GM23248 (cell line): ENCODE results near the gene WDR74. TPM values are rescaled to one million over a fixed set of nuclear protein-coding genes. Genes with fewer than 3 reads are reported as not detected.

Experiments
- DNase-seq: peaks from one replicate; pipeline ENCODE4 v3.0.0-alpha.2; 2015
- H2AFZ ChIP-seq: fragments of 200-600 bp; sonication (generic); 2 replicates; pipeline ENCODE4 v1.6.1; 2016; ENCODE audit warnings: antibody characterized with exemption
- H3F3A ChIP-seq: fragments of 200-600 bp; sonication (generic); 2 replicates; pipeline ENCODE4 v1.6.1; 2016; ENCODE audit warnings: mild to moderate bottlenecking, antibody characterized with exemption, mixed run types; ENCODE audit not compliant: insufficient read depth
- H3K27ac ChIP-seq: fragments of 200-600 bp; sonication (generic); 2 replicates; pipeline ENCODE4 v1.5.1; 2016; ENCODE audit warnings: mild to moderate bottlenecking
- H3K27me3 ChIP-seq: fragments of 200-600 bp; sonication (generic); replicated peaks from 2 replicates; pipeline ENCODE4 v1.6.1; 2016; ENCODE audit warnings: mild to moderate bottlenecking; ENCODE audit not compliant: insufficient read depth
- H3K36me3 ChIP-seq: fragments of 200-600 bp; sonication (generic); 2 replicates; pipeline ENCODE4 v1.6.1; 2016; ENCODE audit warnings: low read depth, mild to moderate bottlenecking
- H3K4me1 ChIP-seq: fragments of 200-600 bp; sonication (generic); 2 replicates; pipeline ENCODE4 v1.6.1; 2016; ENCODE audit warnings: mild to moderate bottlenecking; ENCODE audit not compliant: insufficient read depth
- H3K4me2 ChIP-seq: fragments of 200-600 bp; sonication (generic); one replicate; pipeline ENCODE4 v1.6.1; 2016; ENCODE audit warnings: mild to moderate bottlenecking; ENCODE audit not compliant: unreplicated experiment
- H3K4me3 ChIP-seq: fragments of 200-600 bp; sonication (generic); 2 replicates; pipeline ENCODE4 v1.5.1; 2016; ENCODE audit warnings: mild to moderate bottlenecking
- H3K79me2 ChIP-seq: fragments of 200-600 bp; sonication (generic); 2 replicates; pipeline ENCODE4 v1.6.1; 2016; ENCODE audit warnings: mild to moderate bottlenecking; ENCODE audit not compliant: insufficient read depth
- H3K9ac ChIP-seq: fragments of 200-600 bp; sonication (generic); 2 replicates; pipeline ENCODE4 v1.6.1; 2016; ENCODE audit warnings: mild to moderate bottlenecking
- H3K9me2 ChIP-seq: fragments of 200-600 bp; sonication (generic); 2 replicates; pipeline ENCODE4 v1.6.1; 2016; ENCODE audit warnings: mixed run types, mild to moderate bottlenecking, moderate library complexity; ENCODE audit not compliant: insufficient read depth
- H3K9me3 ChIP-seq: fragments of 200-600 bp; sonication (generic); one replicate; pipeline ENCODE4 v1.6.1; 2017; ENCODE audit warnings: low read depth
- H4K20me1 ChIP-seq: fragments of 200-600 bp; sonication (generic); 2 replicates; pipeline ENCODE4 v1.6.0; 2016; ENCODE audit not compliant: insufficient read depth
- EZH2 ChIP-seq: fragments of 200-600 bp; sonication (generic); IDR thresholded peaks from 2 replicates; pipeline ENCODE4 v1.6.1; 2018; ENCODE audit warnings: antibody characterized with exemption, mild to moderate bottlenecking; ENCODE audit not compliant: insufficient read depth, poor library complexity, severe bottlenecking
- EZH2phosphoT487 ChIP-seq: fragments of 200-600 bp; sonication (generic); IDR thresholded peaks from 2 replicates; pipeline ENCODE4 v1.6.1; 2018; ENCODE audit warnings: antibody characterized with exemption, moderate library complexity, mild to moderate bottlenecking, low read depth; ENCODE audit not compliant: insufficient read depth
- WGBS, 2 experiments: methylation state at CpG; one replicate each; pipeline ENCODE4 v1.1.6; 2015 to 2017; ENCODE audit warnings: low lambda C conversion rate in 2 of 2, low coverage in 1 of 2; ENCODE audit errors: missing lambda C conversion rate in 2 of 2; 5-methylcytosine and 5-hydroxymethylcytosine counted together
- in situ Hi-C: fragments of 300-500 bp; cut with MboI; formaldehyde crosslinking; loops from 2 replicates; pipeline ENCODE4 v1.15.0; 2020
- polyA plus RNA-seq: library from polyadenylated mRNA; unstranded; fragments of >200 nt; fragmentation: Nextera tagmentation; extraction: Ambion mirVana; gene quantifications from 2 replicates; pipeline ENCODE4 v1.2.1, GENCODE V29; 2016
- total RNA-seq: library from RNA; depleted of rRNA; stranded (reverse); fragments of >200 nt; shearing (Covaris generic); gene quantifications from 2 replicates; pipeline ENCODE4 v1.2.3, GENCODE V29; 2014

WDR74 gene
- total and polyA plus RNA-seq, 2 experiments from 2014 or later: 33.6 to 50.4 TPM

GRCh38 chr11:62791501-62792201, 47.7 kb downstream of the WDR74 start, which contains the start of gene TMEM223:
TMEM223 (minus strand) TSS chr11:62792006; CDS start chr11:62791994, 12 bp downstream.
- Histone ChIP-seq H3K9me2 (no peaks in the 10 kb centered on the region), H3K4me2 (peak within 1 kb of the TSS; percentile 78), H3K9me3 (no peaks in the 10 kb centered on the region), H3K36me3 (peaks cover 31% of the 10 kb centered on the region), H3K4me3 (peak within 1 kb of the TSS; percentile 82), H3K79me2 (peaks cover 40% of the 10 kb centered on the region), H3K27ac (peak within 1 kb of the TSS; percentile 78), H3F3A (peaks cover 62% of the 10 kb centered on the region), H3K27me3 (no peaks in the 10 kb centered on the region), H2AFZ (no peak within 1 kb of the TSS), H3K4me1 (peaks cover 45% of the 10 kb centered on the region), H4K20me1 (no peaks in the 10 kb centered on the region), H3K9ac (peak within 1 kb of the TSS; percentile 84)
- in situ Hi-C loops: no loop called here
- DNase-seq: peak; percentile 95
- WGBS, 2 experiments: 0 to 1% methylated on average over 51 to 57 of the region's 58 CpGs
- no peak for TF ChIP-seq EZH2
- no peak for TF ChIP-seq EZH2phosphoT487

DNA sequence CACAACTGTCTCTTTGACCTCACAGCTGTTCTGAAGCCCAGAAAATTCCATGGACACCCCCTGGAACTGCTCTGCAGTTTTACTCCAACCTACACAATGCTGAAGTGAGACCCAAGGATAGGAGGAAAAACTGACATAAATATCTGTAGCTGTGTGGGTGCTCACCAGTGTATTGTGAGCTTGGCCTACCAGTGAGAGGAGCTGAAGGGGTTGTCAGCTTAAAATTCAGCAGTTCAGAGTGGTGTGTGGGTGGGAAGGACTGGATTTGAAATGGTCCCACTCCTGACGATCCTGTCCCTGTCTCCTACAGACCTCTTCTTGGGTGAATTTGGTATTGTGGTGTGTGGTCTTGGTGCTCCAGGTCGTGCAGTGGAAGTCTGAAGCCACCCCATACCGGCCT, 49.8 kb downstream of the WDR74 start:
- in situ Hi-C loops: no loop called here
- H2AFZ ChIP-seq: no peak overlapping the region
- H3K9ac ChIP-seq: peak overlapping the region; percentile 84; the same call in 1 of the 2 replicates
- H3K9me2 ChIP-seq: no peaks in the 10 kb centered on the region
- 0 out of 2 replicates have a peak overlapping the region, but pooled peaks have one; percentile 5 for H3K4me3 ChIP-seq
- peaks cover 50% of the 10 kb centered on the region for H3F3A ChIP-seq
- no peaks in the 10 kb centered on the region for H4K20me1 ChIP-seq
- H3K9me3 ChIP-seq: no peaks in the 10 kb centered on the region
- H3K4me1 ChIP-seq: peaks cover 48% of the 10 kb centered on the region
- 58 to 61% methylated on average over 3 of the region's 3 CpGs for WGBS, 2 experiments
- H3K27ac ChIP-seq: no peak overlapping the region
- peaks cover 11% of the 10 kb centered on the region for H3K36me3 ChIP-seq
- no peak overlapping the region for H3K4me2 ChIP-seq
- no peak for DNase-seq
- H3K79me2 ChIP-seq: peaks cover 52% of the 10 kb centered on the region
- H3K27me3 ChIP-seq: no peaks in the 10 kb centered on the region
- no peak for TF ChIP-seq EZH2
- TF ChIP-seq EZH2phosphoT487: no peak

DNA sequence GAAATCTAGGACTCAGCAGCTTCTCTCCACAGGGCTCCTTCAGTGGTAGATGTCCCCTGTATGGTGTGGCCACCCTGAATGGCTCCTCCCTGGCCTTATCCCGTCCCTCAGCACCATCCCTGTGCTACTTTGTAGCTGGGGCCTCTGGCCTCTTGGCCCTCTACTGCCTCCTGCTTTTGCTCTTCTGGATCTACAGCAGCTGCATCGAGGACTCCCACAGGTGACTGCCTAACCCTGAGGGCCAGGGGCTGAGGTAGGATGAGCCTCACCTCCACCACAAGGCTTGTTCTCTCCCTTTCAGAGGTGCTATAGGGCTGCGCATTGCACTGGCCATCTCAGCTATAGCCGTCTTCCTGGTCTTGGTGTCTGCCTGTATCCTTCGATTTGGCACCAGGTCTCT, 50.4 kb downstream of the WDR74 start:
- Histone ChIP-seq H3K27me3 (no peaks in the 10 kb centered on the region), H3K4me1 (peaks cover 44% of the 10 kb centered on the region), H3K9me3 (no peaks in the 10 kb centered on the region), H3K9ac (peak overlapping the region; percentile 15; the same call in 1 of the 2 replicates), H3K36me3 (peaks cover 10% of the 10 kb centered on the region; the same call in 1 of the 2 replicates), H4K20me1 (no peaks in the 10 kb centered on the region), H3K79me2 (peaks cover 52% of the 10 kb centered on the region), H3K9me2 (no peaks in the 10 kb centered on the region), H2AFZ (no peak overlapping the region), H3K4me3 (no peak overlapping the region), H3K4me2 (peak overlapping the region; percentile 82), H3F3A (peaks cover 45% of the 10 kb centered on the region), H3K27ac (peak overlapping the region; percentile 95)
- WGBS, 2 experiments: 72 to 74% methylated on average over 5 of the region's 5 CpGs
- in situ Hi-C loops: no loop called here
- TF ChIP-seq EZH2phosphoT487: no peak
- TF ChIP-seq EZH2: no peak
- no peak for DNase-seq

- DNase-seq: peak; percentile 100
- 1% methylated on average over 85 to 87 of the region's 88 CpGs for WGBS, 2 experiments
- H3K27me3 ChIP-seq: no peaks in the 10 kb centered on the region
- H3K36me3 ChIP-seq: 0 out of 2 replicates have a peak, but pooled peaks cover 4% of the 10 kb centered on the region
- H3K4me1 ChIP-seq: peaks cover 33% of the 10 kb centered on the region
- peaks cover 52% of the 10 kb centered on the region for H3K79me2 ChIP-seq
- no peaks in the 10 kb centered on the region for H3K9me3 ChIP-seq
- no peaks in the 10 kb centered on the region for H3K9me2 ChIP-seq
- TF ChIP-seq EZH2 (no peak), EZH2phosphoT487 (no peak)
- peak within 1 kb of the TSS; percentile 94 for H3K9ac ChIP-seq
- H2AFZ ChIP-seq: peak within 1 kb of the TSS; percentile 73
- in situ Hi-C loops: no loop called here
- peaks cover 28% of the 10 kb centered on the region for H3F3A ChIP-seq
- peak within 1 kb of the TSS; percentile 95 for H3K27ac ChIP-seq
- H4K20me1 ChIP-seq: no peaks in the 10 kb centered on the region
- peak within 1 kb of the TSS; percentile 87 for H3K4me3 ChIP-seq
- peak within 1 kb of the TSS; percentile 82 for H3K4me2 ChIP-seq
These were observed 52.2 kb downstream of the WDR74 start, which contains the start of gene TMEM179B for GRCh38 chr11:62787005-62787759. TMEM179B (plus strand) TSS chr11:62787402; CDS start chr11:62787432, 30 bp downstream.
